Medulla oblongata (tissue), 1 donor: Measurements from ENCODE around the gene NUTM1.

Experiments used
- DNase-seq: peaks from one replicate; pipeline ENCODE4 v3.0.0-alpha.2; 2015; ENCODE audit errors: extremely low spot score

Gene NUTM1

GRCh38 chr15:34342737-34343575, at the start of gene NUTM1, which contains the start of gene NOP10:
NUTM1 (plus strand) TSS chr15:34343315; CDS start chr15:34343697, 382 bp downstream.
NOP10 (minus strand) TSS chr15:34343136; CDS start chr15:34343073, 63 bp downstream.
- peak; percentile 96 for DNase-seq

- DNase-seq = no peak
Observed at GRCh38 chr15:34297059-34297458, 46.1 kb upstream of the NUTM1 start.

- no peak for DNase-seq
Observed at GRCh38 chr15:34301058-34301457, 42.1 kb upstream of the NUTM1 start.

- DNase-seq = no peak
Observed at GRCh38 chr15:34304613-34305012, 38.5 kb upstream of the NUTM1 start.

- no peak for DNase-seq
Observed at GRCh38 chr15:34311563-34311962, 31.6 kb upstream of the NUTM1 start.

- no peak for DNase-seq
Observed at GRCh38 chr15:34314491-34315490, 28.3 kb upstream of the NUTM1 start.

- DNase-seq = peak; percentile 68
Observed at GRCh38 chr15:34318277-34319079, 24.6 kb upstream of the NUTM1 start.

- no peak for DNase-seq
Observed at GRCh38 chr15:34323217-34323616, 19.9 kb upstream of the NUTM1 start.

- DNase-seq = no peak
Observed at GRCh38 chr15:34324933-34325332, 18.2 kb upstream of the NUTM1 start.

GRCh38 chr15:34325368-34325767, 17.7 kb upstream of the NUTM1 start:
- no peak for DNase-seq

GRCh38 chr15:34327906-34328305, 15.2 kb upstream of the NUTM1 start:
- DNase-seq = no peak

- no peak for DNase-seq
Observed at GRCh38 chr15:34329006-34329405, 14.1 kb upstream of the NUTM1 start.

- no peak for DNase-seq
Observed at GRCh38 chr15:34330279-34330678, 12.8 kb upstream of the NUTM1 start.

- no peak for DNase-seq
Observed at GRCh38 chr15:34331809-34332208, 11.3 kb upstream of the NUTM1 start.

- no peak for DNase-seq
Observed at GRCh38 chr15:34332553-34333120, 10.5 kb upstream of the NUTM1 start.

- DNase-seq = no peak
Observed at GRCh38 chr15:34334672-34335071, 8.4 kb upstream of the NUTM1 start.

- peak; percentile 60 for DNase-seq
Observed at GRCh38 chr15:34335176-34336032, 7.7 kb upstream of the NUTM1 start.

GRCh38 chr15:34336231-34336990, 6.7 kb upstream of the NUTM1 start:
- DNase-seq = peak; percentile 16

- DNase-seq = peak; percentile 20
Observed at GRCh38 chr15:34336991-34337556, 6.0 kb upstream of the NUTM1 start.
